GM12864 (cell line): ENCODE measurements around the gene FIZ1.

Experiments used
- DNase-seq: peaks from one replicate; pipeline ENCODE4 v3.0.0-alpha.2; 2011; ENCODE audit warnings: low read depth
- H3K4me3 ChIP-seq: 2 replicates; pipeline ENCODE4 v1.5.1; 2011; ENCODE audit warnings: mild to moderate bottlenecking, low read depth, low read length, control low read depth
- CTCF ChIP-seq: IDR thresholded peaks from 2 replicates; pipeline ENCODE4 v1.5.1; 2011; ENCODE audit warnings: low read depth, mild to moderate bottlenecking, moderate library complexity, low read length, control low read depth, inconsistent platforms; ENCODE audit errors: missing control alignments

Gene FIZ1

GRCh38 chr19:55553217-55554182 is 45.8 kb downstream of the FIZ1 start:
- TF ChIP-seq CTCF = no peak
- H3K4me3 ChIP-seq = no peak overlapping the region
- no peak for DNase-seq

GRCh38 chr19:55552620-55553019 is 46.7 kb downstream of the FIZ1 start:
- H3K4me3 ChIP-seq = no peak overlapping the region
- no peak for TF ChIP-seq CTCF
- DNase-seq = no peak

- no peak for DNase-seq
- no peak overlapping the region for H3K4me3 ChIP-seq
These were observed 47.1 kb downstream of the FIZ1 start for GRCh38 chr19:55552206-55552605.

GRCh38 chr19:55550321-55550650 is 49.0 kb downstream of the FIZ1 start:
- no peak for TF ChIP-seq CTCF
- no peak for DNase-seq
- H3K4me3 ChIP-seq = no peak overlapping the region

More at GRCh38 chr19:55552206-55552605, 47.1 kb downstream of the FIZ1 start:
- no peak for TF ChIP-seq CTCF

DNA sequence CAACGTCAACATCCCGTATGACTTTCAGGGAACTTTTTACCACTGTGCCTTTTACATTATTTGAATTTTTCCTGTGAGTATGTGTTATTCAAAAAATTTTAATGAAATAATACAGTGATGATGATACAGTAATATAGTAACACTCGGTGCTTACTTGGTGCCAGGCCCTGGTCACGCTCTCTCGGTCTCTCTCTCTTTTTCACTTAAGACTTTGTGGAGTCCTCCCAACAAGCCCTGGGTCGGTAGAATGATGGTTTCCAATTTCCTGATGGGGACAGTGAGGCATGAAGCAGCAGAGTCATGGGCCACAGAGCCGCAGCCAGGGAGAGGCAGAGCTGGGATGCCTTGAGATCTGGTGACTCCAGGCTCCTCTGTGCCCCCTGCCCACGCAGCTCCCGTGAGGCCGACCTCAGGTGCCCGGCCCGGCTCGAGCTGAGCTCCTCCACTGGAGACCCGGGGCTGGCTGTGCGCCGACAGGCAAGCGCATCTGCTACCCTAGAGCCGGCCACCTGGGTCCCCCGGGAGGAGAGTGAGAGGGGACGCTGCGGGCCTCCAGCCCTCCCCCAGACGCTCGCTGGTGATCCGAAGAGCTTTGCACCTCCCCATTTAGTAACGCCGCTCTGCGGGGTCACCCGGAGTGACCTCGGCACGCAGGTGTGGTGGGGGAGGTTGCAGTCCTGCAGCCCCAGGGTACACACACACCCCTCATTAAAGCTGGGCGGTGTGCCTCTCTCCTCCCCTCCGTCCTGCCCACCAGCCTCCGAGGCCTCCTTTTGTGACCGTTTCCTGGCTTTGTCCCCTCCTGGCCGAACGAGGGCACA is 49.6 kb downstream of the FIZ1 start:
- no peak for TF ChIP-seq CTCF
- DNase-seq = no peak
- no peak overlapping the region for H3K4me3 ChIP-seq

GRCh38 chr19:55546822-55547614 is 52.3 kb downstream of the FIZ1 start:
- DNase-seq = no peak
- no peak overlapping the region for H3K4me3 ChIP-seq
- no peak for TF ChIP-seq CTCF
